ENCODE results near the gene ABHD17A. TPM values are rescaled to one million over a fixed set of nuclear protein-coding genes. Genes with fewer than 3 reads are reported as not detected.
A peak's percentile ranks its signal among the peaks of the same experiment; 100 is the strongest.

ABHD17A gene
- total RNA-seq, 1 experiment from 2014 or later: 47.5 TPM

DNA sequence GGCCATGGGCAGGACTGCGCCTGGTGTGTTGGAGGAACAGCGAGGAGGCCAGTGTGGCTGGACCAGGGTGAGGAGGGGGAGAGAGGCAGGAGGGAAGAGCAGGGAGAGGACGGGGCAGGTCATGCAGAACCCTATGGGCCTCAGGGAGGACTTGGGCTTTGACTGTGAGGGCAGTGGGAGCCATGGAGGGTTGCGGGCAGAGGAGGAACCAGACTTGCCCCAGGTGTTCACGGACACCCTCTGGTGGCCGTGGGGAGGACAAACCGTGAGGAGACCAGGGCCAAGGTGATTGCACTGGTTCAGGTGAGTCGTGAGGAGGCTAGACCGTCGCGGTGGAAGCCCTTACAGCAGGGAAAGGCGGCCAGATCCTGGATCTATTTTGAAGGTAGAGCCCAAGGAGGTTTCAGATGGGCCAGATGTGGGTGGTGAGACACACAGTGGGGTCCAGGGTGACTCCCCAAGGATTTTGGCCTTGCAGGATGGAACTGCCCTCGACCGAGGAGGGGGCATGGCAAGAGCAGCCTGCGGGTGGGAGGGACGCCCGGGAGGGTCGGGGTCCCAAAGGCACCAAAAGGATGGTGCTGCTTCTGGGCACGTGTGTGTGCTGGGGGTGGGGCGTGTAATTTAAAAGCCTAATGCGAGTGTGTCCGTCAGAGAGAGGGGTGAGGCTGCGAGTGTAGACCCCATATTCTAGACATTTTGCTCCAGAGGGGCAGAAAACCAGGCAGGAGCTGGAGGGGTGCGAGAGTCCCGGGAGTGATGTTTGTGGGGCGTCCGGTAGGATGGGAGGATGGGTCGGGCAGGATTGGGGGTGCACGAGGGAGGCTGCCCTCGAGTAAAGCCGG is 34.3 kb downstream of the ABHD17A start:
- Histone ChIP-seq H3K79me1 (ENCODE audit: insufficient read depth, low read depth, low read length, poor library complexity, severe bottlenecking) (peaks cover 7% of the 10 kb centered on the region), H2BK120ac (ENCODE audit: low read depth, low read length, poor library complexity, severe bottlenecking) (no peak overlapping the region), H4K20me1 (ENCODE audit: control insufficient read depth, insufficient read depth, insufficient read length) (peaks cover 5% of the 10 kb centered on the region), H3K4ac (ENCODE audit: low read depth, low read length) (no peak overlapping the region), H4K5ac (ENCODE audit: insufficient read length, low read depth, low read length) (no peak overlapping the region), H2BK20ac (ENCODE audit: low read depth, low read length, poor library complexity, severe bottlenecking) (no peak overlapping the region), H3K23me2 (ENCODE audit: insufficient read length, low read depth, low read length, poor library complexity, severe bottlenecking) (peaks cover 7% of the 10 kb centered on the region), H3K9ac (ENCODE audit: extremely low read depth, insufficient read length, low read length) (no peak overlapping the region), H4K91ac (ENCODE audit: insufficient read length, low read depth, low read length) (no peak overlapping the region), H3K4me2 (ENCODE audit: insufficient read depth, insufficient read length, low read length) (no peak overlapping the region), H3K4me1 (ENCODE audit: insufficient read depth, low read length) (peaks cover 4% of the 10 kb centered on the region; the same call in 1 of the 2 replicates), H3K9me3 (ENCODE audit: control insufficient read depth, low read depth, low read length) (no peaks in the 10 kb centered on the region), H3K79me2 (ENCODE audit: insufficient read depth, low read length) (peaks cover 17% of the 10 kb centered on the region; the same call in 1 of the 2 replicates), H3K56ac (ENCODE audit: insufficient read length, low read depth, low read length) (no peak overlapping the region), H2BK12ac (ENCODE audit: insufficient read length, low read depth, low read length) (no peak overlapping the region), H3K27me3 (ENCODE audit: insufficient read depth, low read length) (no peaks in the 10 kb centered on the region), H3K27ac (ENCODE audit: insufficient read length, low read depth, low read length) (no peak overlapping the region), H2BK15ac (ENCODE audit: low read depth, low read length) (no peak overlapping the region), H3K14ac (ENCODE audit: insufficient read depth, low read length) (no peak overlapping the region), H2BK5ac (ENCODE audit: insufficient read length, low read length) (no peak overlapping the region), H4K8ac (replicated peaks; ENCODE audit: insufficient read length, low read depth, low read length) (no peak overlapping the region), H2AK5ac (ENCODE audit: insufficient read length, low read length) (no peak overlapping the region), H3K23ac (ENCODE audit: insufficient read length, low read depth, low read length) (no peak overlapping the region), H3K18ac (ENCODE audit: insufficient read length, low read depth, low read length) (no peak overlapping the region), H3T11ph (ENCODE audit: low read length) (no peak overlapping the region), H2AFZ (ENCODE audit: low read length) (no peak overlapping the region)
- Mint-ChIP-seq H3K9me3 (no peaks in the 10 kb centered on the region), H3K4me3 (peak overlapping the region in 1 of 2 experiments; percentile 45; a peak in 1 of 5 replicates), H3K36me3 (ENCODE audit: insufficient read depth in 1 of 3, low read depth in 3 of 3) (peaks cover 0 to 10% (median 3%) of the 10 kb centered on the region in 3 experiments; a peak in 5 of 7 replicates), H3K27ac (peak overlapping the region in 2 of 3 experiments; percentile 46 to 78; a peak in 2 of 7 replicates), H3K27me3 (ENCODE audit: low read depth) (no peaks in the 10 kb centered on the region), H3K4me1 (peaks cover 22 to 49% of the 10 kb centered on the region in 2 experiments)
- peak; percentile 63 for DNase-seq
- TF ChIP-seq, protein P1, sequence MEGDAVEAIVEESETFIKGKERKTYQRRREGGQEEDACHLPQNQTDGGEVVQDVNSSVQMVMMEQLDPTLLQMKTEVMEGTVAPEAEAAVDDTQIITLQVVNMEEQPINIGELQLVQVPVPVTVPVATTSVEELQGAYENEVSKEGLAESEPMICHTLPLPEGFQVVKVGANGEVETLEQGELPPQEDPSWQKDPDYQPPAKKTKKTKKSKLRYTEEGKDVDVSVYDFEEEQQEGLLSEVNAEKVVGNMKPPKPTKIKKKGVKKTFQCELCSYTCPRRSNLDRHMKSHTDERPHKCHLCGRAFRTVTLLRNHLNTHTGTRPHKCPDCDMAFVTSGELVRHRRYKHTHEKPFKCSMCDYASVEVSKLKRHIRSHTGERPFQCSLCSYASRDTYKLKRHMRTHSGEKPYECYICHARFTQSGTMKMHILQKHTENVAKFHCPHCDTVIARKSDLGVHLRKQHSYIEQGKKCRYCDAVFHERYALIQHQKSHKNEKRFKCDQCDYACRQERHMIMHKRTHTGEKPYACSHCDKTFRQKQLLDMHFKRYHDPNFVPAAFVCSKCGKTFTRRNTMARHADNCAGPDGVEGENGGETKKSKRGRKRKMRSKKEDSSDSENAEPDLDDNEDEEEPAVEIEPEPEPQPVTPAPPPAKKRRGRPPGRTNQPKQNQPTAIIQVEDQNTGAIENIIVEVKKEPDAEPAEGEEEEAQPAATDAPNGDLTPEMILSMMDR (conservative IDR thresholded peaks at IDR 0.05): peak; percentile 55; the same call in 2 of the 3 replicates
- WGBS (ENCODE audit: extremely low coverage, insufficient read length, low lambda C conversion rate): no CpG with 5 or more reads among the region's 31 CpGs
